NK-92 treated with Interleukin-12 subunit alpha and Interleukin-12 subunit beta, amount 100 ng/mL, for 24 hours (cell line): ENCODE data around the gene SLITRK3.

ENCODE experiments used
- DNase-seq: peaks from one replicate; lab custom pipeline; 2025; lab: John Stamatoyannopoulos, UW

SLITRK3 gene, protein sequence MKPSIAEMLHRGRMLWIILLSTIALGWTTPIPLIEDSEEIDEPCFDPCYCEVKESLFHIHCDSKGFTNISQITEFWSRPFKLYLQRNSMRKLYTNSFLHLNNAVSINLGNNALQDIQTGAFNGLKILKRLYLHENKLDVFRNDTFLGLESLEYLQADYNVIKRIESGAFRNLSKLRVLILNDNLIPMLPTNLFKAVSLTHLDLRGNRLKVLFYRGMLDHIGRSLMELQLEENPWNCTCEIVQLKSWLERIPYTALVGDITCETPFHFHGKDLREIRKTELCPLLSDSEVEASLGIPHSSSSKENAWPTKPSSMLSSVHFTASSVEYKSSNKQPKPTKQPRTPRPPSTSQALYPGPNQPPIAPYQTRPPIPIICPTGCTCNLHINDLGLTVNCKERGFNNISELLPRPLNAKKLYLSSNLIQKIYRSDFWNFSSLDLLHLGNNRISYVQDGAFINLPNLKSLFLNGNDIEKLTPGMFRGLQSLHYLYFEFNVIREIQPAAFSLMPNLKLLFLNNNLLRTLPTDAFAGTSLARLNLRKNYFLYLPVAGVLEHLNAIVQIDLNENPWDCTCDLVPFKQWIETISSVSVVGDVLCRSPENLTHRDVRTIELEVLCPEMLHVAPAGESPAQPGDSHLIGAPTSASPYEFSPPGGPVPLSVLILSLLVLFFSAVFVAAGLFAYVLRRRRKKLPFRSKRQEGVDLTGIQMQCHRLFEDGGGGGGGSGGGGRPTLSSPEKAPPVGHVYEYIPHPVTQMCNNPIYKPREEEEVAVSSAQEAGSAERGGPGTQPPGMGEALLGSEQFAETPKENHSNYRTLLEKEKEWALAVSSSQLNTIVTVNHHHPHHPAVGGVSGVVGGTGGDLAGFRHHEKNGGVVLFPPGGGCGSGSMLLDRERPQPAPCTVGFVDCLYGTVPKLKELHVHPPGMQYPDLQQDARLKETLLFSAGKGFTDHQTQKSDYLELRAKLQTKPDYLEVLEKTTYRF

DNA sequence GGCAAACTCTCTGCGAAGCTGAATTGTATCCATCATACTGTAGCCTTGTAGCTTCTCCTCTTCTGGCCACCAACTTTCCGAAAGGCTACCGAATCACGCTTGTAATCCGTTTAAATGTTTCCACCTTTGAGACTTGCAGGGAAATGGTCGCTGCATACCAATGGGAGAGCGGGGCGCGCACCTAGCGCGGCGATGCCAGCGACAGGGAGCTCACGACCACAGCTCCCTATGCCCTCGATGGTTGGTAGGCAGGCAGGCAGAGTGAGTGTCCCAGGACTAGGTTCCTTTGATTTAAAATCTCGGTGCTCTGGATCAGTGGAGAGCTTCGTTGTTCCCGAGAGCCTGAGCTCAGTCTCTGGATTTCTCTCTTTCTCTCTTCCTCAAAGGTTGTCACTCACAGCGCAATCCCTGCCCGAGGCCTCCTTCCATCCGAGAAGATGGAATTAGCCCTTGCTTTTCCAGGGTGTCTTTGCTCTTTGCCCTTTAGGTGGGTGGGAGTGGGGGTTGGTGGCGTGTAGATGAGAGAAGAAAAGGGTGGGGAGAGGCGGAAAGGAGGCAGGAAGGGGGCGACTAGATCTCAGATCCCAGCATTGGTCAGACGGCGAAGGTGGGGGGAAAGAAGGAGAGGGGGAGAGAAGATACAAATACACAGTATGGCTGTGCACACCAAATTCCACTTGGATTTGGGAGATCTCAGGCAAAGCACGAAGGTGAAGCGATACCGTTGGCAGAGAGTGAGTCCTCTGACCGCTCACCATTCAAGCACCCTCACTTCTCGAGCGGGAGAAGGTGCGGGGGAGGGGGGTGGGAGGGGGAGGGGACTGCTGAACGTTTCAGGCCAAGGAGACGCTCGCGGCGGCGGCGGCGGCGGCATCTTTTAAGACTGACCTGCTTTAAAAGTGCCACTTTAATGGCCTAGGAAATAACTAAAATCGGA is at the start of gene SLITRK3:
TSS of gene SLITRK3 (minus strand) at position 745 of the 937 bp plus-strand sequence. CDS start 5,554 bp downstream, outside the sequence.
- no peak for DNase-seq

DNA sequence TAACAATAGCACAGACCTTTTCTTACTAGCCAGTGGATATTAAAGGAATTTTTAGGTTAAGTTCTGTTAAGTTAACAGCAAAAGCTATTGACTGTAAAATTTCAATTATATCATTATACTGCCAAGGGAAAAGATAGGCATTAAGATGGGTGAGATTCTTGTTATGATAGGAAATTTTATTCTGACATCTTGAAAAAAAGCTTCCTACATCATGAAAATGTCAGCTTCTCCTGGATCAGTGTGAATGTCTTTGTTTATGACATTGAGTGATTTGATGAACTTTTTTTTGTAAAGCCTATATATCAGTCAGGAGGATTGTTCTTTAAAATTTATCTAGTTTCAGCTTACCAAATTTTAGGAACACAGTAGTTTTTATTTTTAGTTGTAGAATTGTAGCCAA is 47.4 kb upstream of the SLITRK3 start:
- no peak for DNase-seq

DNA sequence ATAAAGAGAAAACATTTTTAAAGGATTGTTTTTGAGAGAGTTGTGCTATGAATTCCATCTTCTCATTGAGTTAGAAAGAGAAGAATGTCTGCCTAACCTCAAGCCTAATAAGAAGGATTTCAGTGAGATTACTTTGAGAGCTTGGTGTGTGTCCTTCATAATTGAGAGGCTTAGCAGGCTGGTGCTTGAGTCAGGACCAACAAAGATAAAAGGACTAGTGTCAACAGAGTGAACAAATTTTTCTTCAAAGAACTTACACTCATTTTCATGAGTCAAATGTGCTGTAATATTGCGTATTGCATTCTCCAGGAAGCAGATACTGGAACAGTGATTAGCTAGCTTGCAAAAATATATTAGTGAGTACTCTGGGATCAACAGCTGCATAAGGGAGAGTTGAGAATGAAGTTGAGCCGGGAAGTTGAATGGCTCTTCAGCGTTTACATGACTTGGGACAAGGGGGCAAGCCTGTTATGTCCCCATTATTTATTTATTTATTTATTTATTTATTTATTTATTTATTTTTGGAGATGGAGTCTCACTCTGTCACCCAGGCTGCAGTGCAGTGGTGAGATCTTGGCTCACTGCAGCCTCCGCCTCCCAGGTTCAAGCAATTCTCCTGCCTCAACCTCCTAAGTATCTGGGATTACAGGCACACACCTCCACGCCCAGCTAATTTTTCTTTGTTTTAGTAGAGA is 37.5 kb upstream of the SLITRK3 start:
- no peak for DNase-seq

DNA sequence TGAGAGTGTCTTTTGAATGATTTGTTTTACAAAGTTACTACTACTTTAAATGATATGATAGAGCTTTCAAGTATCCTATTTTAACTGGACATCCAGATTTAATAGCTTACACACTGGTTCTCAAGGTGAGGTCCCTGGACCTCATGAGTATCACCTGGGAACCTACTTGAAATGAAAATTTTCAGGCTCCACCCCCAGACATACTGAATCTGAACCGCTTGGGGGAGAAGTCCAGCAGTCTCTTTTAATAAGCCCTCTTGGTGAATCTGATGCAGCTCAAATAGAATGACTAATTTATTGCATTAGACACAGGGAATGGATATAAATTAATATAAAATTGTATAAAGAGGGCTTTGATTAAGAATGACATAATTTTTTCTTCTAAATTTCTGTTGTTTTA is 29.4 kb upstream of the SLITRK3 start:
- DNase-seq, result no peak

DNA sequence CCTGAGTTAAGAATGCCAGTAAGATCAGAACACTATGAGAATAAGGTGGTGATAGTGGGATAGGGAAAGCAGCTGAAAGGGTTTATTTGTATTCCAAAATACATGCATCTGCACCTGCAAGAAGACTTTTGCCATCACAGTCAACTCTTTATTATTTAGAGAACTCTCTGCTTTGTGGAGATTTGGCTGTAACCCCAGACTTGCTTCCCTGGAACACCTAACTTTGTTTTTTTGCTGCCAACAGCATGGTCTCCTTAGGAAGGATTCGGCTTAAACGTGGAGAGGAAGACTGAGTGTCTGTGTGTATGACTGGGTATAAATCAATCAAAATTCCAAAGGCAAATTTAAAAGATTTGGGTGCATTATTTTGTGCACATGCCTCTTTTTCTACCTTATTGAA is 21.6 kb upstream of the SLITRK3 start:
- no peak for DNase-seq

DNA sequence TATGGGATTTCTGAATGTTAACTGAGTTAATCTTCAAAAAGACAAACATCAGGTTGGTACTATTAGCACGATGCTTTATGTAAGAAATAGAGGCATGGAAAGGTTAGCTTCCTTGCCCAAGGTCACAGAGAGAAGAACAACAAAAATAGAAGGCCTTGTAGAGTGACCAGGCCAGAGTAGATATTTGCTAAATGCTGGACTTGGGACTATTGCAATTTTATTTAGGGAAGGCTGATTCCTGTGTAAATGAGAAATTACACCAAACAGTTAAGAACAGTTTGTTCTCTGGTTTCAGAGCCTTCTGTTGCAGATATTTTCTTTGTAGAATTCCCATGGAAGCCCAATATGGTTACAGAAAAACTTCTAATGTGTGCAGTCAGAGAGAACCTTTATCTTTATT is 16.4 kb upstream of the SLITRK3 start:
- DNase-seq, result no peak

DNA sequence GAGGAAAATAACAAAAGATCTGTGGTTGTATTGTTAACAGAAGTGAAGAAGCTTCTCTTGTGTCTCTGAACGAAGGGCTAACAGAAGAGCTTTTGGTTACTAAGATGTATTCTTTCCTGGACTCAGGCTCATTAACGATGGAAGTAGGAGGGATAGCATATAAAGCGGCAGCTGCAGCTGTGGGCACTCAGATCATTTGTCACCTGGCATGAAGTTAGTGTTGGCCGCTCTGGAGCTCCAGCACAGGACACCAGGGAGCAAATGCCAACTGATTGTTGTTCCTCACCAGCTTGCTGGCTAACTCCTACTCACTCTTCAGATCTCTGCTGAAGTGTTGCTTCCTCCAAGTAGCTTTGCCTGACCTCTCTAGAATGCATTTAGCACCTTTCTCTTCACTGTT is 15.5 kb upstream of the SLITRK3 start:
- DNase-seq, result no peak

DNA sequence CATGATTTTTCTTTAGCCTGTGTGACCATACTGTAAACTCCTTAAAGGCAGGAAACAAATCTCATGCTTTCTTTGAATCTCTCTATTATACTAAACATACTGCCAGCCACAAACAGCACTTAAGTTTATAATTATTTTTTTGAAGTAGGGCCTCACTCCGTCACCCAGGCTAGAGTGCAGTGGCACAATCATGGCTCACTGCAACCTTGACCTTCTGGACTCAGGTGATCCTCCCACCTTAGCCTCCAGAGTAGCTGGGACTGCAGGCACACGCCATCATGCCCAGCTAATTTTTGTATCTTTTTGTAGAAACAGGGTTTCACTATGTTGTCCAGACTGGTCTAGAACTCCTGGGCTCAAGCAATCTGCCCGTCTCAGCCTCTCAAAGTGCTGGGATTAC is 14.5 kb upstream of the SLITRK3 start:
- DNase-seq, result no peak

DNA sequence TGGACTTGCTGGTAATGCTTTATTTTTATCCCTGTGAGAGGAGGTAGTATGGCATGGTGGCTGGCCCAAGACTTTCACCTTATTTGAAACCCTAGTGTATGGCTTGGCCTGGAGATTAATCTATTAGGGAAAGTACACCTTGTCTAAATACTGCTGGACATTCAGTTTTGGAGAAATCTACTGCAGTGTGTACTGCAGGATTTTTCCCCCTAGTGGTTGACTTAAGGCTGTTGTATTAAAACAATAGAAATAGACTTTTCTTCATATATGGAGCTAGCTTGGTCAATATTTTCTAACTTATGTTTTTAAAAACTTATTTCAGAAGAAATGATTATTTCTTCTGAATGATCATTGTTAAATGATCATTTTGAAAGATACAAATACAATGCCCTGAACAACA is 13.9 kb upstream of the SLITRK3 start:
- DNase-seq, result no peak

DNA sequence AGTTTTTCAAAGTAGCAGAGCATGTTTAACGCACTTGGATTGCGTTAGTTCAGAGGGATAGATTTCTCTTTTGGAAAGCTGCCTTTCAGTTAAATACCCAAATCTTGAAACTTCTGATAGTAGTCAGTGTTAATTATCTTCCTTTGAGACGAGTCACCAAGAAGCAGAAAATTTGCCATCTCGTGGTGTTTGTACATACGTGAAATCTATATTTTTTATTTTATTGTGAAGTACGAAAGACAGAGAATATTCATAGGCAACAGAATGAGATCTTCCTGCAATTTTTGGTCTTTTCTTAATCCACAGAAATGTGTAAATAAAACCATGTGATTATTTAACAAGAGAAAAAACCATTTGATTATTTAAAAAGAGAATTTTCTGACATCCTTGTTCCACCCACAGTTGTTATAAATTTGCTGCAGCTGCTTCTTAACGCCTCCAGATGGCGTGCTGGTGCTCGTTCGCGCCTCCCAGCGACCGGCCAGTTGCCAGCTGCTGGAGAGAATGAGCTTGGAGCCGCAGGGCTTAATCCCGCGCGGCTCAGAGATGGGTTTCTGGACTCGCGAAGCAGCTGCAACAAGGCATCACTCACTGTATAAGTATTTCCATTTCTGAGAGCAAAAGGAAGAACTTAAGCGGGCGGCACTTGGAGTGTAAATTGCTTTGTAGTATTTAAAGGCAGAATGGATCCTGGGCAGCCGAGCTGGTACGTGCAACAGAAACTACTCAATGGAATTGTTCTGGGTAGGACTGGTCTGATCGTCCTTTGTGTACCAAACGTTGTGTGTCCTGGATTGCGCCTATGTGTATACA is 10.5 kb upstream of the SLITRK3 start:
- no peak for DNase-seq

DNA sequence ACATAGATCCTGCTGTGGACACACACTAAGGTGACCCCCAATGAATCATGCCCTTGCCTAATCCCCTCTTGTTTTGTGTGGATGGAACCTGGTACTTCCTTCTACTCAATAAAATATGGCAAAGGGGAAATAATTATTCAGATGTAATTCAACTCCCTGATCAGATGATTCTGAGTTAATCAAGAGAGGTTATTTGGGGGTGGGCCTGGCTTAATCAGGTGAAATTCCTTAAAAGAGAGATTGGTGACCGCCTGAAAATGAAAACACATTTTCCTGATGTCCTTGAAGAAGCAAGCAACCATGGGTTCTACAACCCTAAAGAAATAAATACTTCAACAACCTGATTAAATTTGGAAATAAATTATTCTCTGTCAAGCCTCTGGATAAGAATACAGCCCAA is 8.3 kb upstream of the SLITRK3 start:
- no peak for DNase-seq

DNA sequence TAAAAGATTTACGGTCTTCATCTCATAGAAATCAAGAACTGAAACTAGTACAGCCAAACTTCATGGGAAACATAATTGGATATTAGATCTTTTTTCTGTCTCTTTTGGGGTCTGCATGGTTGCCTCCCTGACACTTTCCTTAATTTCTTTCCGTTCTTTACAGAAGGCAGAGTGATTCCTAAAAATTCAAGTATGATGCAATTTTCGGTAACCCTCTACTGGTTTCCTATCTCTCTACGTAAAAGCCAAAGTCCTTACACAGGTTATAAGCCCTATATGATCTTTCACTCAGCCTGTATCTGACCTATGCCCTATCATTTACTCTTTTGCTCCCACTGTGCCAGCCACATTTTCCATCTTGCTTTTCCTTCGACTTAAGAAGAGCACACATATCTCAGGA is 6.8 kb upstream of the SLITRK3 start:
- DNase-seq, result no peak

DNA sequence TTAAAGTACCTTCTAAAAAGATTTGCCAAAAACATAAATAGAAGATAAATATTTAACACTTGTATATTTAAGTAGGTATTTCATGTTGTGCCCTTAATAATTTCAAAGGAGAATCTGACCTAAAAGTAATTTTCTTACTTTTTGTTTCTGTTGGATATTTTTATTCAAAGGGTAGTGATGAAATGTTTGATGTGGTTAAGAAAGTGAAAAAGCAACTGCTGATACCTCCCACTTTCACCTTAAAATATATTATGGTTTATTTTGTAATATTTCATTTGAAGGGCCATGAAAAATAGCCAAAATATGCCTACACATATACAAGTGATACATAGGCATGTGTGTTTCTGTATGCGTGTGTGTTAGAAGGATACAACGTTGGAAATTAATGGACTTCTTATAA is 5.8 kb upstream of the SLITRK3 start:
- DNase-seq, result no peak

DNA sequence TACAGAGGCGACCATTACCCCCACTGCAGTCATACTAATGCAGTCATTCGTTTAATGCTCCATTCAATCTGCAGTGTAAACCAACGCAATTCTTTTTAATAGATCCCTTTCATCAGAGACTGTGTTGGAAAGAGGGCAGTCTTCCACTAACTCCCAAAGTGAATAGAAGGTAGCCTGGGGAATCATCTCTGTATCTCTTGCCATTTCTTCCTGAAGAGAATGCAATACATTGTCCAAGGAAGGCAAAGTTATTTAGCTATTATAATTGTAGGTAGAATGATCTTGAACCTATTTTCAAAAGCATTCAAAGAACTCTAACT is 1.3 kb upstream of the SLITRK3 start:
- no peak for DNase-seq

DNA sequence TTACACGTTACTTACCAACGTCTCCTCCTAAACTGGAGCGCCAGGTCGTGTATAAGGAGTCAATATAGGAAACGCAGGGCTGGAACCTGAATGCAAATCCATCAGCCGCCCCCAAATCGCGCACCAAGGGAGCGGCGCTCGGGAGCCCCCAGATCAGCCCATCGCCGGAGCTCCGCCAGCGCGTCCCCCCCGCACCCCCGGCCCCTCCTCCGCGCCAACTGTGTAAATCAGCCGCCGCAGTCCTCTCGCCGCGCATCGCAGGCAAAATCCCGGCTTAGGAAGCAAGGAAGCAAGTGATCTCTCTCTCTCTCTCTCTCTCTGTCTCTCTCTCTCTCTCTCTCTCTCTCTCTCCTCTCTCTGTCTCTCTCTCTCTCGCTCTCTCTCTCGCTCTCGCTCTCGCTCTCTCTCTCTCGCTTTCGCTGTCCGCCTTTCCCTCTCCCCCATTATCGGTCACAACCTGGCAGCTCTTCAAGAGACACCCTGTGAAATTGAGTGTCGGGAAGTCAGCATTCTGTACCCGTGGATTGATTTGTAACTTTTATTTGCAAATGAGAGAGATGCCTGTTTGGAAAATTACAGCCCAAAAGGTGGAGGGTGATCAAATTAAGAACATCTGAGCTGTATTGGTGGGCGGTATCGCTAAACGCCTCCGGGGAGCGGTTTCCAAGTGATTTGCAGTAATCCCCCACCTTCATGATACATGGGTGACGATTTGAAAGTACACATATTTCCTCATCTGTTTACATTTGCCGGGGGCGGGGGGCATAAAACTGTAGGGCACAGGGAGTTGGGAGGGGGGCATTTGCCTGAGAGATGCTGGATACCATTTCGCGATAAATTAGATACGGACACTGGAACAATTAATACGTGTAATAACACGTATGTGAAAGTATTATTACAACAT is 645 bp upstream of the SLITRK3 start:
- DNase-seq, result no peak

DNA sequence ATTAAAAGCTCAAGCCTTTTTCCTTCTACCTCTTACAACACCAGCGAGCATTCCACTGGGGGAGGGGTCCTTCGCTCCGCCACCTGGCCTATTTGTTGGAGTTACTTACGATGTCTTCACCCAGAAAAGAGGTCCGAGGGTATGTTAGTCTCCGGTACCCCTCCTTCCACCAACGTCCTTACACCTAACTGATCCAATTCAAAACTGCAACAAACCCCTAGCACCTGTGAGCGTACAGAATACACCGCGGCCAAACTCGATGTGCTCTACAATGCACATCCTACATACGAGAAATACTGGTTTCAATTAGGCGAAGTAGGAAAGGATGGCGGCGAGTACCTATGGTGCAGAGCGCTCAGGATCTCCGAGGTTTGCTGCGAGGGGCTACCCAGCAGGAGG is 944 bp downstream of the SLITRK3 start:
- DNase-seq, result no peak

DNA sequence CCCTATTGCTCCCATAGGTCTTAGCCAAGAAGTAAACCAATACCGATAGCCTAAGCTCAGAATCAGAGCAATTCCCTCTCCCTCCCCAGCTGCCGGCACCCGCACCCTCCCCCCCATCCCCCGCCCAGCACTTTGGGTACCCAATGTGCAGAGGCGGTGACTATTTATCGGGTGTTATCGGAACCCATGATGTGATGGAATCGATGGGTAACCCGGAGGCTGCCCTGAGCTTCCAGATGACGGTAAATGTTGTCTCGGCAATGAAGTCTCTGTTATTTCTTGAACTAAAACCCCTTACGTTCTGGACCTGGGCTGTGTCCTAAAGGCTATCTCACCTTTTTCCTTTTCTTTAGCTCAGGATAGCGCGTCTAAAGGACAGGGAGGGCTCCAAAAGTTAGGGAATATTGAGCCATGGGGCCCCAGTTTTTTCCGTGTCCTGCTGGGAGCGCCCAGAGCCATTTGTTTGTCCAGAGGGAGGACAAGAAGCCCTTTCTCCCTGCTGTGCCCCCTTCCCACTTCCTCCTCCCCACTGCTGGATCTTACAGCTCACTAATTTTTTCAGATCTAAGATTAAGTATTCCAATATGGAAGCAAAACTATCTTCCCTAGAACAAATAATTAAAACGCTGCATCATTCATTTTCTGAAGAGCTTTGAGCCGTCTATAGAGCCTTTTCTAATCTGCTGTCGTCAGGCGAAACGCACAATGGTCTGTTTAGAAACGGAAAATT is 1.5 kb downstream of the SLITRK3 start:
- no peak for DNase-seq

DNA sequence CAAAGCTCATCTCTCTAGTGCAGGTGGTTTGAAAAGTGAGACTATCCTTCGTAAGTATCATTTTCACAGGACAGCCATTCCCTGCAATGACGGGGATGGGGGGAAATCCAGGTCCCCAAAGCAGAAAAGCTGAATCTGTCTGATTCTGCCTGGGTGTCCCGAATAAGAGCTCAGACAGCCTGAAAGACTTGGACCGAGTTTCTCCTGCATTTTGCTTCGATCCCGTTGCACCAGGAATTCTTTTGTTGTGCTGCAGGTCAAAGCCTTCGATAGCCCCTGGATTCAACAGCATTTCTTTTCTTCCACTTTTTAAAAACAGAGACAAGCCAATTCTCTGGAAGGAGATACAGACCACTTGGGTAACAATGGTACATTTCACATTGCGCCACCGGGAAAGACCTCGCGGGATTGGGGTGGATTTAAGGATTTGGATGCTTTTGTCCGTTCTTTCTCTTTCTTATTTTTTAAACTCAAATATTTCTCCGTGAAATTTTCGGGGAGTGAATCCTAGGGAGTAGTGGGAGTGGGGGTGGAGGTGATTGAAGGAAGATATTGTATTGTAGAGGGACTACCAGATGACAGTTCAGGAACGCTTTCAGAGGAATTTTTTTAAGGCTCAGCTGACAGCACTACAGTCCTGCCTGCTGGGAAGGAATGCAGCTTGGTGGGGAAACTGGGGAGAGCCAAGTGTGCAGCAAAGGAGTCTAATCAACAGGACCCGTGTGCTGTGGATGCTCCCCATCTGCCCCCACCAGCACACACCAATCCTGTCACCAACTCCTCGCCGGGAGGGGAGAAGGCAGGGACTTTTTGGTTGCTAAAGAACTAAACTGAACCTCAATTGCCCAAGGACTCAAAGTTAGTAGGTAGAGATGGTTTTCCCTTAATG is 2.6 kb downstream of the SLITRK3 start:
- no peak for DNase-seq
